ELF-1 (cell line): ENCODE measurements around the gene SHROOM1.
"Not testable (repeated sequence)": the region's sequence is repeated elsewhere in the genome, so short reads cannot be mapped to it uniquely, and the experiment has no call there.

Source experiments
- DNase-seq: peaks from one replicate; pipeline ENCODE4 v3.0.0-alpha.2; 2016; ENCODE audit warnings: low read depth, low spot score

Gene SHROOM1

GRCh38 chr5:132808448-132808847 lies 22.0 kb downstream of the SHROOM1 start:
- no peak for DNase-seq

- peak; percentile 77 for DNase-seq
Measured at GRCh38 chr5:132807163-132807838, 23.1 kb downstream of the SHROOM1 start.

- DNase-seq, result not testable (repeated sequence)
Measured at GRCh38 chr5:132806804-132807162, 23.7 kb downstream of the SHROOM1 start.

- not testable (repeated sequence) for DNase-seq
Measured at GRCh38 chr5:132805872-132806271, 24.6 kb downstream of the SHROOM1 start.

GRCh38 chr5:132804219-132804618 lies 26.2 kb downstream of the SHROOM1 start:
- DNase-seq, result not testable (repeated sequence)

GRCh38 chr5:132802685-132803066 lies 27.8 kb downstream of the SHROOM1 start:
- not testable (repeated sequence) for DNase-seq

- DNase-seq, result no peak
Measured at GRCh38 chr5:132802044-132802684, 28.3 kb downstream of the SHROOM1 start.

- no peak for DNase-seq
Measured at GRCh38 chr5:132800545-132800944, 29.9 kb downstream of the SHROOM1 start.

- DNase-seq, result no peak
Measured at GRCh38 chr5:132799392-132799791, 31.1 kb downstream of the SHROOM1 start.

- no peak for DNase-seq
Measured at GRCh38 chr5:132797651-132798050, 32.8 kb downstream of the SHROOM1 start.

- no peak for DNase-seq
Measured at GRCh38 chr5:132791026-132791425, 39.4 kb downstream of the SHROOM1 start.

- DNase-seq, result no peak
Measured at GRCh38 chr5:132790201-132790865, 40.1 kb downstream of the SHROOM1 start.

- no peak for DNase-seq
Measured at GRCh38 chr5:132788990-132789886, 41.2 kb downstream of the SHROOM1 start.

- peak; percentile 40 for DNase-seq
Measured at GRCh38 chr5:132788508-132788907, 41.9 kb downstream of the SHROOM1 start.

GRCh38 chr5:132787076-132787475 lies 43.4 kb downstream of the SHROOM1 start:
- DNase-seq, result no peak

- no peak for DNase-seq
Measured at GRCh38 chr5:132785864-132786263, 44.6 kb downstream of the SHROOM1 start.

GRCh38 chr5:132785365-132785764 lies 45.1 kb downstream of the SHROOM1 start:
- DNase-seq, result no peak

- DNase-seq, result no peak
Measured at GRCh38 chr5:132782101-132782500, 48.3 kb downstream of the SHROOM1 start.

GRCh38 chr5:132781029-132781428 lies 49.4 kb downstream of the SHROOM1 start:
- no peak for DNase-seq

- no peak for DNase-seq
Measured at GRCh38 chr5:132780577-132780976, 49.9 kb downstream of the SHROOM1 start.

GRCh38 chr5:132779961-132780360 lies 50.5 kb downstream of the SHROOM1 start:
- no peak for DNase-seq

- DNase-seq, result no peak
Measured at GRCh38 chr5:132778856-132779255, 51.6 kb downstream of the SHROOM1 start.
